CD4-positive, alpha-beta T cell treated with Interleukin-1 beta for 1 hour (primary cell): Measurements from ENCODE around the gene ZNF79.
"Not testable (repeated sequence)": the region's sequence is repeated elsewhere in the genome, so short reads cannot be mapped to it uniquely, and the experiment has no call there.

ENCODE experiments used
- DNase-seq, 2 donors: peaks; one replicate each; pipeline ENCODE4 v3.0.0-alpha.2; 2020 to 2022

The ZNF79 gene

DNA sequence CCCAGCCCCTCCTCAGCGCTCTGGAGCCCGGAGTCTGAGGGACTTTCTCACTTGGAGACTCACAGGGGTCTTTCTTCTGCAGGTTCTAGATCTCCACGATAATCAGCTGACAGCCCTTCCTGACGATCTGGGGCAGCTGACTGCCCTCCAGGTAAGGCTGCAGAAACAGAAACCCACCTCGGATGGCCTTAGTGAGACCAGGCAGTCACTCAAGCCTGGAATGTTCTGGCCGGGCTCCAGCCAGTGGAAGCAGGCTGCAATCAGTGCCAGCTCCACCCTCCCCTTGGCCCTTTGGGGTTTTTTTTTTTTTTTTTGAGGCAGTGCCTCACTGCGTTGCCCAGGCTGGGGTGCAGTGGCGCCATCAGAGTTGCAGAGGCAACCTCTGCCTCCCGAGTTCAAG is 34.7 kb downstream of the ZNF79 start:
- no peak for DNase-seq

GRCh38 chr9:127463382-127463781 is 39.2 kb downstream of the ZNF79 start:
- DNase-seq, result no peak

GRCh38 chr9:127463911-127464310 is 39.7 kb downstream of the ZNF79 start:
- no peak for DNase-seq

DNA sequence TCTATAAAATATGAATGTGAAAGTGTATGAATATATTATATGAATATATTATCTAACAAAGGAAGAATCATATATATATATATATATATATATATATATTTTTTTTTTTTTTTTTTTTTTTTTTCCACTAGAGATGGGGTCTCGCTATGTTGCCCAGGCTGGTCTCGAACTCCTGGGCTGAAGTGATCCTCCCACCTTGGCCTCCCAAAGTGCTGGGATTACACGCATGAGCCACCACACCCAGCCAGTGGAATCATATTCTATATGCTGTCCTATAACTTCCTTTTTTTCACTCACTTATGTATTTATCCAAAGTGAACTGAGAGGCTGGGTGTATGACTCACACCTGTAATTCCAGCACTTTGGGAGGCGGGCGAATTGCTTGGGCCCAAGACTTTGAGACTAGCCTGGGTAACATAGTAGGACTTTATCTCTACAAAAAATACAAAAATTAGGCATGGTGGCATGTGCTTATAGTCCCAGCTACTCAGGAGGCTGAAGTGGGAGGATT is 42.3 kb downstream of the ZNF79 start:
- DNase-seq, result not testable (repeated sequence)

DNA sequence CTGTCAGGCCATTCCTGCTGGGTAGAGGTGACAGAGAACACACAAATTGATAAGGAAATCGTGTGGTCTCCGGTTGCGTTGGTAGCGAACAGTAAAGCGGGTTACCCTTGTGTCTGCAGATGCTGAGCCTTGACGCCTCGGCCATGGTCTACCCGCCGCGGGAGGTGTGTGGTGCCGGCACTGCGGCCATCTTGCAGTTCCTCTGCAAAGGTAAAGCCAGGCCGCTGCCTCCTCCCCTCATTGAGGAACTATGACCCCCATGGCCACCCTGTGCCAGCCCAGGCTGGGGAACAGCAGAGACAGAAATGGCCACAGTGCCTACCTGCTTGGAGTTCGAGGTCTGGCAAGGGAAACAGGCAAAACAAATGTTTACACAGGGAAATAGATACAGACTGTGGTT is 43.4 kb downstream of the ZNF79 start:
- no peak for DNase-seq

DNA sequence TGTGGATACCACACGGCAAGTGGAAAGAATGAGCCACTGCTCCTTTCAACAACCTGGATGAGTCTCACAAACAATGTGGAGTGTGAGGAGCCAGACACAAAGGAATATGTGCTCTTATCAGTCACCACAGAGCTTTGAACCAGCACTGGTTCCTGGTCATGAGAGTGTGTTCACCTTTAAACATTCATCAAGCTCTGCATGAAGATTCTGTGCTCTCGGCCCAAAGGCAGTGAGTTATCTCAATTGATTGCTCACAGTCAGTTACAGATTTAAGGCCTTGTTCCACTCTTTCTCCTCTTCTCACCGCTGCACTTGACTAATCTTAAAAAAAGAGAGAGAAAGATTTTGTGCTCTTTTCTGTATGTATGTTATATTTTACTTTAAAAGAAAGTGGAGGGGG is 46.5 kb downstream of the ZNF79 start:
- no peak for DNase-seq

- no peak for DNase-seq
These were observed 49.3 kb downstream of the ZNF79 start for GRCh38 chr9:127473501-127473900.

DNA sequence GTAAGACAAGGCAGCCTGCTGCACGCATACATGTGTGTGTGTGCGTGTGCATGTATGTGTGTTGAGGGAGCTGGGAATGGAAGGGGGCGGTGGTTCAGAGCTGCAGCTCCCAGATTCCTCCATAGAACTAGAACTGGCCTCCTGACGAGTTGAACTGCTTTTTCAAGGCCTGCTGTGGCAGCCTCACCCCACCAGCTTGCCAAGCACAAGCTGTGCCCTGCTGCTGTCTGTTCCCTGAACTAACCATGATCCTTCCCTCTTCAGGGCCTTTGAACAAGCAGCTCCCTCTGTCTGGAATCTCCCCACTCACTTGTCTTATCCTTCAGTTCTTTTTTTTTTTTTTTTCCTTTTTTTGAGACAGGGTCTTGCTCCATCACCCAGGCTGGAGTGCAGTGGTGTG is 49.8 kb downstream of the ZNF79 start:
- DNase-seq, result no peak

DNA sequence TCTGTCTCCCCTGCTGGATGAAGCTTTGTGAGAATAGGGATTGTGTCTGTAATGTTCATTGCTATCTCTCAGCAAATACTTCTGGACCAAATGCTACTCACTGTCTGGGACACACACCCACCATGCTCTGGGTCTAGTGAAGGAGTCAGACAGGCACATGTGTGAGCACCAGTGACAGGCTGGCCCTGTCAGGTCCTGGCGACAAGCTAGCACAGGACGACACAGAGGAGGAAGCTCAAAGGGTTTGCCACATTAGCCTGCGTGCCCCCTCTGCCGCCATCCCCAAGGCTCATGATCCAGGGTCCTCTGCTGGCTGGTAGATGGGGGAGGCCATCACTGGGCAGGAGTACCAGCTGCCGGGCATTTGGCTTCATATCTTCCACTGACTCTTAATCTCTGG is 50.4 kb downstream of the ZNF79 start:
- no peak for DNase-seq

- DNase-seq, result no peak
These were observed 55.4 kb downstream of the ZNF79 start for GRCh38 chr9:127479507-127480081.

DNA sequence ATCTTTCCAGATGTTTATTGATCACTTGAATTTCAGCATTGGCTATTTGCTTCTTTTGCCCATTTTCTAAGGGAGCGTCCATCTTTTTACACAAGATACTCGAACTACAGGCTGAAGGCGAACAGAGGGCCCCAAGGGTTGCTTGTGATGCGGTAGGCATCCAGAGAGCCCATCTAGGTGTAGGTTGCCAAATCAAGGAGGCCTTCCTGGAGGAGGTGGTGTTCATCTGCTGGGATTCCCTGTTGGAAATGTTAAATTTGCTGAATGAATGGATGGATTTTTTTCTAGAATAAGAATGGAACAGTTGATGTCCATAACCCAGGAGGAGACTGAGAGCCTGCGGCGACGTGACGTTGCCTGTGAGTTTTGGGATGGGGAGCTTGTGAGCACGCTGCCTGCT is 58.5 kb downstream of the ZNF79 start:
- no peak for DNase-seq

DNA sequence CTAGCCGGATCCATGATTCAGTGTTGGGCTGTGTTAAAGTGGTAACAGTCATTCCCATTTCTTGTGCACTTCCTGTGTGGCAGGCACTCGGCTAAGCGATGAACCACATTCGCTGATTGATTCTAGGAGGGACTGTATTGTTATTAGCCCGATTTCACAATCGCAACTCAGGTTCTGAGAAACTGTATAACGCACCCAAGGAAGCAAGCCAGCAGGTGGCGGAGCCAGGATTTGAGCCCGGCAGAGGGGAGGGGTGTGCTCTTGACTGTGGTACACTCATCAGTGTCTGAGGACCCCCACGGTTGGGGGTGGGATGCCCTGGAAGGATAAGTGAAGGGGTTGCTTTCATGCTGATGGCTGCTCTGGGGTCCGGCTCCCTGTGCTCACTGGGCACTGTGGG is 61.8 kb downstream of the ZNF79 start:
- DNase-seq, result no peak

GRCh38 chr9:127488946-127489345 is 64.8 kb downstream of the ZNF79 start:
- no peak for DNase-seq

- no peak for DNase-seq
These were observed 65.4 kb downstream of the ZNF79 start for GRCh38 chr9:127489471-127490115.

DNA sequence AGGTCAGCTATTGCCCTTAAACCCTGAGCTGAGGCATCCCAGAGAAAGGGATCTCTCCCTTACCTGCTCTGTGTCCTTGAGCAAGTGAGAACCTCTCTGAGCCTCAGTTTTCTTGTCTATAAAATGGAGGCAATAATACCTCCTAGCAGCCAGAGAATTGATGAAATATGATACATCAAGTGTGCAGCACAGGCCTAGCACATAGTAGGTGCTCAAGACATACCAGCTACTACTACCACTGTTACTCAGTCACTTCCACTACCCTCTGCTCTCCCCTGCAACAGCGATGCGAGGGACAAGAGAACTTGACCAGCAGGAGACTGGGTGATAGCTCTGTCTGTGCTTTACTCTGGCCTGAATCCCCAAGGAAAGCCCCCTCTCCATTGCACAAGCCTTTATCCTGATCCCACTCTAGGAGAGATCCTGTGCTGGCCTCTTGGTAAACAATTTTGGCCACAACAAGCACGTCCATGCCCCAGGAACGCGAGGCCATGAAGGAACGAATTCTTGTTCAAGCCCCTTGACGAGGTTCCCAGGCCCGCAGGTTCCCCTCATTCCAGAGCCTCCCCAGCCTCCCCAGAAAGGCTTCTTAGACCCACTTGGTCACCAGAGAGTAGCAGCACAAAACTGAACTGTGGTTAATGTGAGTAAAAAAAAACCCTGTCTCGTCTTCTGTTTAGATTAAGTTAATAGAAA is 66.5 kb downstream of the ZNF79 start:
- no peak for DNase-seq

- no peak for DNase-seq
These were observed 67.3 kb downstream of the ZNF79 start for GRCh38 chr9:127491516-127491915.

GRCh38 chr9:127492616-127493015 is 68.4 kb downstream of the ZNF79 start:
- no peak for DNase-seq

DNA sequence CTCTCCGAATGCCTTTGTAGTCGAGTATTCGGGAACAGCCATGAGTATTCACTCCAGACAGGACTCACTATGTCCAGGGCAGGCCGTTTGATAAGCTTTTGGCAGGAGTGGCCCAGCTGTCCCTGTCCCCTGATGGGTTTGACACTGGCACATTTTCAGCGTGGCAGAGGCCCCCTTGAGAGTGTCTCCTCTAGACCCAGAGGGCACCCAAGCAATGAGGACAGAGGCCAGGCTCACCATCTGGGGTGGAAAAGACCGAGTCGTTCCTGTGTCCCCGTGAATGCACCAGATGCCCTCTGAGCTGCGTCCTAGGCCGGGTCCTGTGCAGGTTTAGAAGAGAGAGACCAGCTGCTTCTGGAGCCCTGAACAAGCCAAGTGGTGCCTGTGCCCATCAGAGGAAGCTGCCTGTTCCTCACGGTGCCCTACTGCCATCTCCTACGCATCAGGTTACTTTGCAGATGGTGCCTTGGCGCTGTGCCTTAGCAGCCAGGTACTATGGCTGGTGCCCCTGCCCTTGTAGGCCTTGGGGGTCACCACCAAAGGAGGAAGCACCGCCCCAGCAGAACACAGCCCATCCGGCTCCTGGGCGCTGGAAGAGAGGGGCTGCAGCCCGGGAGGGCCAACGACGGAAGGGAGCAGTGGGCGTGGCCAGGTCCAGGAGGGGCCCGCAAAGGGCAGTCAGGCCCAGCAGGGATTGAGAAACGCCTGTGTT is 69.6 kb downstream of the ZNF79 start:
- no peak for DNase-seq

DNA sequence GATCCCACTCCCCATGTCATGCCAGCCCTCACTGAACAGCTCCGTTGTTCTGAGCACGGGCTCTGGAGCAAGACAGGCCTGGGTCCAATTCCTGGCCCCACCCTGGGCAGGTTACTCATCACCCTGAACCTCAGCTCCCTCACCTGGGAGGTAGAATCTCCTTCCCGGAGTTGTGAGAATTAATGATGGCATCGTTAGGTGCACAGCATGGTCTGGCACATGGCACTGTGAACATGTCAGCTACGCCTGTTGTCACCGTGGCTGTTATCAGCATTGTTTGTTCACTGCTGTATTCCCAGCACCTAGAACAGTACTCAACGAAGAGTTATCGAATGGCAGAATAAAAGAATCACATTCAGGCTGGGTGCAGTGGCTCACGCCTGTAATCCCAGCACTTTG is 70.1 kb downstream of the ZNF79 start:
- no peak for DNase-seq
